ENCODE measurements around the gene LRFN2.

Gene LRFN2

GRCh38 chr6:40477246-40478126, 109.7 kb downstream of the LRFN2 start:
- DNase-seq (ENCODE audit: low read depth in 2 of 2) = peak in 1 of 2 donors; percentile 1

GRCh38 chr6:40476673-40477072, 110.5 kb downstream of the LRFN2 start:
- no peak for DNase-seq (ENCODE audit: low read depth in 2 of 2)

- no peak for DNase-seq (ENCODE audit: low read depth in 2 of 2)
These were observed 112.2 kb downstream of the LRFN2 start for GRCh38 chr6:40474937-40475336.

- DNase-seq (ENCODE audit: low read depth in 2 of 2) = no peak
These were observed 114.1 kb downstream of the LRFN2 start for GRCh38 chr6:40473026-40473425.

- DNase-seq (ENCODE audit: low read depth in 2 of 2) = no peak
These were observed 114.8 kb downstream of the LRFN2 start for GRCh38 chr6:40472353-40472752.

GRCh38 chr6:40471243-40471642, 115.9 kb downstream of the LRFN2 start:
- no peak for DNase-seq (ENCODE audit: low read depth in 2 of 2)

- no peak for DNase-seq (ENCODE audit: low read depth in 2 of 2)
These were observed 117.8 kb downstream of the LRFN2 start for GRCh38 chr6:40469323-40469722.

- DNase-seq (ENCODE audit: low read depth in 2 of 2) = no peak
These were observed 120.1 kb downstream of the LRFN2 start for GRCh38 chr6:40466986-40467539.

- DNase-seq (ENCODE audit: low read depth in 2 of 2) = no peak
These were observed 125.5 kb downstream of the LRFN2 start for GRCh38 chr6:40461643-40462042.

GRCh38 chr6:40460380-40460779, 126.8 kb downstream of the LRFN2 start:
- no peak for DNase-seq (ENCODE audit: low read depth in 2 of 2)

GRCh38 chr6:40457261-40457660, 129.9 kb downstream of the LRFN2 start:
- DNase-seq (ENCODE audit: low read depth in 2 of 2) = no peak

- no peak for DNase-seq (ENCODE audit: low read depth in 2 of 2)
These were observed 130.7 kb downstream of the LRFN2 start for GRCh38 chr6:40456390-40457013.

- no peak for DNase-seq (ENCODE audit: low read depth in 2 of 2)
These were observed 131.3 kb downstream of the LRFN2 start for GRCh38 chr6:40455686-40456389.

GRCh38 chr6:40450483-40450882, 136.7 kb downstream of the LRFN2 start:
- no peak for DNase-seq (ENCODE audit: low read depth in 2 of 2)

- no peak for DNase-seq (ENCODE audit: low read depth in 2 of 2)
These were observed 142.4 kb downstream of the LRFN2 start for GRCh38 chr6:40444811-40445210.

- no peak for DNase-seq (ENCODE audit: low read depth in 2 of 2)
These were observed 142.9 kb downstream of the LRFN2 start for GRCh38 chr6:40444312-40444711.

GRCh38 chr6:40443842-40444241, 143.3 kb downstream of the LRFN2 start:
- no peak for DNase-seq (ENCODE audit: low read depth in 2 of 2)

- DNase-seq (ENCODE audit: low read depth in 2 of 2) = no peak
These were observed 144.6 kb downstream of the LRFN2 start for GRCh38 chr6:40442591-40442990.

- DNase-seq (ENCODE audit: low read depth in 2 of 2) = no peak
These were observed 146.0 kb downstream of the LRFN2 start for GRCh38 chr6:40441150-40441549.

- DNase-seq (ENCODE audit: low read depth in 2 of 2) = no peak
These were observed 147.1 kb downstream of the LRFN2 start for GRCh38 chr6:40440053-40440452.

GRCh38 chr6:40439026-40439800, 148.0 kb downstream of the LRFN2 start:
- DNase-seq (ENCODE audit: low read depth in 2 of 2) = no peak

All from stimulated activated CD8-positive, alpha-beta memory T cell treated with anti-CD3 and anti-CD28 coated beads, Interleukin-2, amount 100 ng/mL, for 1 hour (primary cell).